Measurements from ENCODE around the gene TADA2A.
"Not testable (repeated sequence)": the region's sequence is repeated elsewhere in the genome, so short reads cannot be mapped to it uniquely, and the experiment has no call there.

The TADA2A gene

GRCh38 chr17:37490638-37491614 lies 84.2 kb downstream of the TADA2A start:
- H3K4me3 ChIP-seq (ENCODE audit: low read depth, low read length): peak overlapping the region; percentile 60

GRCh38 chr17:37492167-37492566 lies 85.5 kb downstream of the TADA2A start:
- no peak overlapping the region for H3K4me3 ChIP-seq (ENCODE audit: low read depth, low read length)

DNA sequence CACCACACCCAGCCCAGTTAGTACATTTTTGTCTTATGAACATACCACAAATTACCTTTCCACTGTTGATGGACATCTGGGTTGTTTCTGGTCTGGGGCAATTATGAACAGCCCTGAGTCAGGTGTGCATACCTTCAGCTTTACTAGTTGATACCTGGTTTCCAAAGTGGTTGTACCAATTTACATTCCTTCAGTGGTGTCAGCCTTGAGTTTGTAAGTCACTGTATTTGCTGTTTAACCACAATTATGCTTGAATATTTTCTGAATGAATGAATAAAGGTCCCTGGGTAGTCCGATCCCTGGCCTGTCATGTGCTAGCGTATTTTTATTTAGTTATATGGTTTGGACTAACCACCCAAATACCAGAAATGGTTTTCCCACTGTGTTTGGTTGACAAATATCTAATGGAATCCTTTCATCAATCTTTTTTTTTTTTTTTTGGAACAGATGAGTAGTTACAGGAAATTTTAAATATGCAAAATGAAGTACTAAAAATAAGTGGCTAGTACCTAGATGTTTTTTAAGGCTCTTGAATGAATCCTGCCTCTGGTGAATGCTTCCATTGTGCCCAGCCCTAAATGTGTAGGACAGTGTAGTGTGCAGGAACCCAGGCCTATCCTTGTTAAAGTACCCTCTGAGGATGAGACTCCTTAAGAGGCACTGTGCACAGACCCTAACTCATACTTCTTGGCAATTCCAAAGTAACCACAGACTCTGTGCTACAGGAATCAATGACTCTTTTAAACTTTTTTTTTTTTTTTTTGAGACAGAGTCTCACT lies 86.8 kb downstream of the TADA2A start:
- no peak overlapping the region for H3K4me3 ChIP-seq (ENCODE audit: low read depth, low read length)

DNA sequence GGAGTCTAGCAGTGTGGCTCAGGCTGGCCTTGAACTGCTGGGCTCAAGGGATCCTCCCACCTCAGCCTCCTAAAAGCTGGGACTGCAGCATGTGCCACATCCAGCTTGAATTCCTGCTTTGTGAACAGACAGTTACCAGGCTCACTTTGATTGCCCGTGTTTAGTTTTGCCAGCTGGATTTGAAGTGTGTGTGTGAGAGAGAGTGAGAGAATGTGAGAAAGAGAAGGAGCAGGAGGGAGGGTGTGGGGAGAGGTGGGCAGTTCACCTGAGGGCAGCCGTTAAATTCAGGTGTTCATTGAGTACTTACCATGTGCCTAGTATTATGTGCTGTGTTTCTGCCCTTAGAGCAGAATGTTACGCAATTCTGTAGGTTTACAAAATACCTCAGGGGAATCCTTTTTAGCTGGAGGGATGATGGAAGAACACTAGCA lies 87.7 kb downstream of the TADA2A start:
- H3K4me3 ChIP-seq (ENCODE audit: low read depth, low read length): no peak overlapping the region

DNA sequence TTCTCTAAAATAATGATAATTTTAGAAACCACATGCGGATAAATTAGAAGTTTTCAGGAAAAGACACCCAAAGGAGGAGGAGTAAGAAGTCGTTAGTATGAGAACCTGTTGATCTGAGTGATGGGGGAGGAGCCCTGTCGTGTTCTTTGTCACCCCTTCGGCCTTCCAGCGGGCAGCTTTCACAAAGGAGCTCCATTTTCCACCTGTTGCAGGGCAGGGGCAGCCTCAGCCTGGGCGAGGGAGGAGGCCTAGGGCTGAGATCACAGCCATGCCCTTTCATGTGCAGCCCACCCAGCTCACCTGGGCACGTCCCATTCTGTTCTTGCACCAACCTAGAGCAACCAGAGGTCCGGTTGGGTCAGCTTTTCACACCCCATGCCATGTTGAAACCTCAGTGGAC lies 88.3 kb downstream of the TADA2A start:
- H3K4me3 ChIP-seq (ENCODE audit: low read depth, low read length): no peak overlapping the region

GRCh38 chr17:37500378-37500777 lies 93.7 kb downstream of the TADA2A start:
- H3K4me3 ChIP-seq (ENCODE audit: low read depth, low read length): no peak overlapping the region

DNA sequence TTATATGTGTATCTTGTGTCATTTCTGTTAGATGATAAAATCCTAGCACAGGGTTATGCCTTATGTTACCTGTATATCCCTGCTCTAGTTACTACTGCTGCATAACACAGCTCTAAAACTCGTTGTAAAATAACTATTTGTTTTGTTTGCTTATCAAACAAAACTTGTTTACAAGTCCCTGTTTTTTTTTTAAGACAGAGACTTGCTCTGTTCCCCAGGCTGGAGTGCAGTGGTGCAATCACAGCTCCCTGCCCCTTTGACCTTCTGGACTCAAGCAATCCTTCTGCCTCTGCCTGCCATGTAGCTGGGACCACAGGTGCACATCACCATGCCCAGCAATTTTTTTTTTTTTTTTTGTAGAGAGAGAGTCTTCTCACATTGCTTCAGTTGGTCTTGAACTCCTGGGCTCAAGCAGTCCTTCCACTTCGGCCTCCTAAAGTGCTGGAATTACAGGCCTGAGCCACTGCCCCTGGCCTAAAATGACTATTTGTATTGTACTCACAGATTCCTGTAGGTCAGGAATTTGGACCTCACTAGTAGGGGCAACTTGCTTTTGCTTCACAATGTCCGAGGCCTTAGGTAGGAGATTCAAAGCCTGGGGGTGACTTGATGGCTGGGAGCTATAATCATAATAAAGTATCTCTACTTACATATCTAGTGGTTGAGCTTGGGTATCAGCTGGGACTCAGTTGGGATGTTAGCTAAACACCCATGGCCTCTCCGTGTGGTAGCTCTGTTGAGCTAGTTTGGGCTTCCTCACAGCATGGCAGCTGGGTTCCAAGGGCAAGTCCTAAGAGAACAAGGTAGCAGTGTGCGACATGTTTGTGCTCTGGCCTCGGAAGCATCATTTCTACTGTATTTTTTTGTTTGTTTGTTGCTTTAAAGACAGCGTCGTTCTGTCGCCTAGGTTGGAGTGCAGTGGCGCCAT lies 95.6 kb downstream of the TADA2A start:
- no peak overlapping the region for H3K4me3 ChIP-seq (ENCODE audit: low read depth, low read length)

- H3K4me3 ChIP-seq (ENCODE audit: low read depth, low read length): no peak overlapping the region
Observed at GRCh38 chr17:37503148-37503547, 96.5 kb downstream of the TADA2A start.

DNA sequence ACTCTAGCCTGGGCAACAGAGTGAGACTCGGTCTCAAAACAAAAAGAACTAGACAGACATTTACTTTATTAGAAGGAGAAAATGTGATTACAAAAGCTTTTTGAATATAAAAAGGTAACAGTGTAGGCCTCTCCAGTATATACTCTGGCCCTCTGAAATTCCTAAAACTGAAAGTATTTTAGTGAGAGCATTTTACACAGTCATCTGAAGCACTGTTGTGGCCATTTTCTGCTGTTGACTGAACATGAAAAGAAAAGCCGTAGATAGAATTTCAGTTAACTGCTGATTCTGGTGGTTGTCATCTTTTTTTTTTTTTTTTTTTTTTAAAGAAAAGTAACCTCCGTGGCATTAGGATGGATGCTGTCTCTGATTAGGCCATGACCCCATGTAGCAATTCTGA lies 98.6 kb downstream of the TADA2A start:
- no peak overlapping the region for H3K4me3 ChIP-seq (ENCODE audit: low read depth, low read length)

- no peak overlapping the region for H3K4me3 ChIP-seq (ENCODE audit: low read depth, low read length)
Observed at GRCh38 chr17:37506678-37507077, 100.0 kb downstream of the TADA2A start.

DNA sequence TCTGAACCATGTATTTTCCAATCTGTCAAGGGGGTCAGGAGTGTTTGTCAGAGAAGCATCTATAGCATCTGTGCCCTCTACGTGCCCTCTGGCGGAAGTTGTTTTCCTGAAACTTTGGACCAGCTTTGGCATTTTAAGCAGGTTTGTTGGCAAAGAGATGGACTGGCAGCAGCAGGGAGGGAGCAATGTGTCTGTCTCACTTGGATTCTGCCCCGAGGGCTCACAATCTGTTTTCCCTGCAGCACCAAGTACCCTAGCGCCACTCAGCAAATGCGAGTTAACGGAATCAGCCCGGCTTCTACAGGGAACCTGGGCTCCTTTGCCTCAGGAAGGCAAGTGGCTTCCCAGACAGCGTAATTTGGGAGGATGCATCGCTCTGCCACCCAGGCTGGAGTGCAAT lies 100.4 kb downstream of the TADA2A start:
- H3K4me3 ChIP-seq (ENCODE audit: low read depth, low read length): no peak overlapping the region

DNA sequence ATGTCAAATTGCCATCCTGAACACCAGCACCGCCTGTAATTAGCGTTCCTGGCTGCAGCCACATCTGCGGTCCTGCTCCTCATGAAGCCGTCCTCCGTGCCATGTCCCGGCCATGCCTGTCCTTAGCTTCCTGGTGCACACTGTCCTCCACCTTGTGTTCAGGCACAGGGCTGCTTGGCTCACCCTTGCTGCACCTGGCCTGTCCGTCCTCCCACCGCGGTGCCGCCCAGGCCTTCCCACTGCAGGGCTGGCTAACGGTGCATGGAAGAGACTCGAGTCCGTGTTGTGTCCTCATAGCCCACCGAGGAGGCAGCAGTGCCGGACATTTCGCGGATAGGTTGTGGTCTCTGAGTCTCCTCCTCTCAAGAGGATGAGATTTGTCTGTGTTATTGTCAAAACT lies 103.4 kb downstream of the TADA2A start:
- no peak overlapping the region for H3K4me3 ChIP-seq (ENCODE audit: low read depth, low read length)

GRCh38 chr17:37511642-37512041 lies 105.0 kb downstream of the TADA2A start:
- not testable (repeated sequence) for H3K4me3 ChIP-seq (ENCODE audit: low read depth, low read length)

DNA sequence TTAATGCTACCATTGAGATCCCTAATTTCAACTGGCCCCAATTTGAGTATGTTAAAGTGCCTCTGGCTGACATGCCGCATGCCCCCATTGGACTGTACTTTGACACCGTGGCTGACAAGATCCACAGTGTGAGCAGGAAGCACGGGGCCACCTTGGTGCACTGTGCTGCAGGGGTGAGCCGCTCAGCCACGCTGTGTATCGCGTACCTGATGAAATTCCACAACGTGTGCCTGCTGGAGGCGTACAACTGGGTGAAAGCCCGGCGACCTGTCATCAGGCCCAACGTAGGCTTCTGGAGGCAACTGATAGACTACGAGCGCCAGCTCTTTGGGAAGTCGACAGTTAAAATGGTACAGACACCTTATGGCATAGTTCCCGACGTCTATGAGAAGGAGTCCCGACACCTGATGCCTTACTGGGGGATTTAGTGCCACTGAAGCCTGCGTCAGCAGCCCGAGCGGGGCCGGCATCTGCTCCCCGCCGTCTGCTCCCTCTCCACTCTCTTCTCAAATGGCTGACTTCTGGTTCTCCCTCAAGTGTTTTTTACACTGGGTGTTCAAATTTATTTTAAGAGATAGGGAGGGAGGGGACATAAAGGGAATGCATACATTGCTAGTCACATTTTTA lies 105.9 kb downstream of the TADA2A start:
- H3K4me3 ChIP-seq (ENCODE audit: low read depth, low read length): no peak overlapping the region

- no peak overlapping the region for H3K4me3 ChIP-seq (ENCODE audit: low read depth, low read length)
Observed at GRCh38 chr17:37513711-37514110, 107.0 kb downstream of the TADA2A start.

DNA sequence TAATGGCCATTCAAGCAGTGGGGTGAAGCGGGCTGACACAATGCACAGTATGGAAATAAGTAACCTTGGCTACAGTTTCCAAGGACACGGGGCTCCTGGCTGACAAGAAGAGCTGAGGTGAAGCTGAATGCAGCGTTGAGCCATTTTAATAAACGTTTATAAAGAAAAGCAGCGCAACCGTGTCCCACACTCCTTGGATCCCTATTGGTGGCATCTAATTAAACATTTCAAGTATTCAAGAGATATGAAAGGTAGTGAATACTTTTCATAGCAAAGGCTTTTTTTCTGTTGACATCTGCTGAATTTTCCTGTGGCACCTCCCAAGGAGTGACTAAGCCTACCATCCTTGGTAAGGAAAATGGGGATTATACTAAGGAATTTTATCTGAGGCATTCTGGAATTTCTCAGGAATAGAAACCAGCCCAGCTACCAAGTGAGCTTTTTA lies 109.5 kb downstream of the TADA2A start:
- H3K4me3 ChIP-seq (ENCODE audit: low read depth, low read length): no peak overlapping the region

DNA sequence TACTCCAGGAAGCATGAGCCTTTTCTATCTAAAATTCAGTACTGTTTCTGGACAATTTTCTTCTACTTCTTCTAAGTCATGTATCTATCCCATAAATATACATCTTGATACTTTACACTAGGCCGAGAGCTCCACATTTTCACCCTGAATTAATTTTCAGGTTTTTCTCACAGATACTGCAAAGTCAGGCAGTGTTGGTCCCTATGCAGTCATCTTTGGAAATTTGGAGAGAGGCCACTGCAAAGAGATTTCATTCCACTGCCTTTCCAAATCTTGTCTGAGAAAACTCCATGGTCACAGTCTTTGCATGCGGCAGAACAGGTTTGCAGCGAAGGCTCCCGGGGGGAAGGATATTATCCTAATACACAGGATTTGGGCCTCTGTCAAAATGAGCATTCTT lies 111.2 kb downstream of the TADA2A start:
- no peak overlapping the region for H3K4me3 ChIP-seq (ENCODE audit: low read depth, low read length)

DNA sequence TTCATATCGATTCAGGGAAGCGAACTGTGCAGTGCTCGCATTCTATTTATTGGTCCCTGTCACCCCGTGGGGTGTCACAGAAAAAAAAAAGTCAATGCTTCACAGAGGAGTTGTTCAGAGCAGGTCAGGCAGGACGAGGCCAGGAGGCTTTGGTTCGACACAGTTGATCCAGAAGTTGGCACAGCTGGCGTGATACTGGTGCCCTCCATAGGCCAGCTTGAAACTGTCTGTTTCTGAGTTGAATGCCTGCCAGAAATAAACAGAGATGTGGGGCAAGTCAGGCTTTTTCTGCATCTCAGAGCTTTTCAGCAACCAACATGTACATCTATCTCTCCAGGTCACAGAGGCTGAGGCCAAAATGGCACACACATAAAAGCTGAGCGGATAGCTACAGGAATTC lies 112.1 kb downstream of the TADA2A start:
- H3K4me3 ChIP-seq (ENCODE audit: low read depth, low read length): no peak overlapping the region

GRCh38 chr17:37519251-37519985 lies 112.7 kb downstream of the TADA2A start:
- H3K4me3 ChIP-seq (ENCODE audit: low read depth, low read length): no peak overlapping the region

- no peak overlapping the region for H3K4me3 ChIP-seq (ENCODE audit: low read depth, low read length)
Observed at GRCh38 chr17:37520174-37520573, 113.5 kb downstream of the TADA2A start.
